ENCODE data around the gene TRABD2B. TPM values are rescaled to one million over a fixed set of nuclear protein-coding genes. Genes with fewer than 3 reads are reported as not detected.

TRABD2B gene
- total RNA-seq, 1 experiment from 2014 or later, result 0.05 TPM

GRCh38 chr1:47725000-47725473, 272.1 kb downstream of the TRABD2B start (continued):
- TF ChIP-seq EZH2 (IDR thresholded peaks at IDR 0.05), result no peak
- no peak for TF ChIP-seq CTCF (IDR thresholded peaks at IDR 0.05 in 2 of 3, conservative IDR thresholded peaks at IDR 0.05 in 1 of 3; ENCODE audit: borderline replicate concordance in 1 of 3, insufficient read depth in 1 of 3, low read depth in 2 of 3, low read length in 2 of 3)
- TF ChIP-seq TCF7L2 (IDR thresholded peaks at IDR 0.05; ENCODE audit: borderline replicate concordance, extremely low read depth, insufficient read depth, insufficient read length), result no peak
- TF ChIP-seq SIN3A (IDR thresholded peaks at IDR 0.05; ENCODE audit: low read depth), result no peak
- TF ChIP-seq YY1 (IDR thresholded peaks at IDR 0.05; ENCODE audit: extremely low read depth, insufficient replicate concordance, low read depth, low read length), result no peak
- TF ChIP-seq JUND (IDR thresholded peaks at IDR 0.05), result no peak
- no peak for TF ChIP-seq CBX3 (IDR thresholded peaks at IDR 0.05; ENCODE audit: low read depth)
- no peak for TF ChIP-seq ZNF274 (IDR thresholded peaks at IDR 0.05; ENCODE audit: low read depth, low read length)
- TF ChIP-seq ATF3 (IDR thresholded peaks at IDR 0.05), result no peak

DNA sequence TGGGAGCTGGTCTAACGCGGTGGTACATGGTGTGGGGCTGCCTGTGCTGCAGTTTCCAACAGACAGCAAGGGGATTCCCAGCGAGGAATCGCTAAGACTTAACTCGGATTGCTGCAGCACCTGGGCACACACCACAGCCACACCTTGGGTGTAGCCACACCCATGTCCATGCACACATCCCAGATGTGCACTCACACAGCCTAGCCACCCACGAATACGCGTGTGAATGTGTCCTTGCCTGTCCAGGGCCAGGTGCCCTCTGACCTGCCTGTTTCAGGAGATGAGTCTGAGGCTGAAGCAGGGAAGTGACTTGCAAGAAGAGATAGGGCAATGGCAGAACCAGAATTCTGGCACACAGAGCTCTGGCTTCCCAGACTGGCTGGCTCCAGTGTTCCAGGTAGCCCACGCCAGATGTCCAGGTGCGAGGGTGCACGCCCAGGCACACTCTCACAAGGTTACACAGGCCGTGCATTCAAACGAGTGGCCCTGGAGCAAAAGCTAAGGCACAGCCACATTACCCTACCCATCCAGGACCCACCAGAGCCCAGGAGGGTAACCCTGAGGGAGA, 272.7 kb downstream of the TRABD2B start:
- BruUV-seq (replicated peaks), result no TSS peak
- Histone ChIP-seq H3K9me3 (ENCODE audit: control insufficient read depth in 1 of 2, insufficient read depth in 1 of 2, low read depth in 1 of 2, low read length in 2 of 2) (no peaks in the 10 kb centered on the region), H3K4me2 (ENCODE audit: low read length) (no peak overlapping the region), H3K4me1 (ENCODE audit: control insufficient read depth in 1 of 2, insufficient read depth in 2 of 2, low read length in 2 of 2) (no peaks in the 10 kb centered on the region), H3K79me2 (ENCODE audit: insufficient read depth, low read length) (no peaks in the 10 kb centered on the region), H3K27me3 (ENCODE audit: insufficient read depth, low read length) (0 out of 2 replicates have a peak, but pooled peaks cover 3% of the 10 kb centered on the region), H3K4me3 (replicated peaks in 1 of 2; ENCODE audit: low read depth in 1 of 2, low read length in 2 of 2) (no peak overlapping the region), H3K9me2 (ENCODE audit: insufficient read depth) (no peaks in the 10 kb centered on the region), H4K20me1 (ENCODE audit: insufficient read depth) (no peaks in the 10 kb centered on the region), H3K9ac (ENCODE audit: low read length) (no peak overlapping the region), H3K36me3 (ENCODE audit: control insufficient read depth in 1 of 2, insufficient read depth in 2 of 2, low read length in 2 of 2) (no peaks in the 10 kb centered on the region), H3K27ac (ENCODE audit: low read depth, low read length) (no peak overlapping the region), H2AFZ (ENCODE audit: low read depth, low read length, poor library complexity, severe bottlenecking) (no peak overlapping the region)
- no peak for ATAC-seq
- POLR2A ChIA-PET, result no interaction called here
- no peak for DNase-seq (ENCODE audit: low read depth, low spot score)
- intact Hi-C loops (cut with micrococcal nuclease), result no loop called here
- TF ChIP-seq ELF1 (IDR thresholded peaks at IDR 0.05; ENCODE audit: borderline replicate concordance, low read depth) (no peak), SIN3A (IDR thresholded peaks at IDR 0.05; ENCODE audit: low read depth) (no peak), ZFX (IDR thresholded peaks at IDR 0.05) (no peak), POLR2A (IDR thresholded peaks at IDR 0.05; ENCODE audit: borderline replicate concordance, extremely low read depth, insufficient read depth, insufficient read length) (no peak), ATF3 (IDR thresholded peaks at IDR 0.05) (no peak)
- RAD21 ChIA-PET (ENCODE audit: low non-redundant PET in 1 of 2, low total read pairs in 2 of 2, uncharacterized antibody in 2 of 2, unreplicated experiment in 2 of 2), result no interaction called here
- CTCF ChIA-PET, result no interaction called here

Measured in HCT116 (cell line).